Neutrophil (primary cell): Measurements from ENCODE around the gene CEP89.
"Not testable (repeated sequence)": the region's sequence is repeated elsewhere in the genome, so short reads cannot be mapped to it uniquely, and the experiment has no call there.

Experiments
- H3K27ac ChIP-seq: fragments of 200-600 bp; sonication (generic); 2 replicates; pipeline ENCODE4 v1.5.1; 2016; ENCODE audit warnings: mild to moderate bottlenecking, moderate library complexity
- H3K27me3 ChIP-seq: fragments of 200-600 bp; sonication (generic); 2 replicates; pipeline ENCODE4 v1.6.0; 2016; ENCODE audit warnings: mild to moderate bottlenecking
- H3K36me3 ChIP-seq: fragments of 200-600 bp; sonication (generic); 2 replicates; pipeline ENCODE4 v1.5.1; 2017
- H3K4me1 ChIP-seq, 2 experiments: fragments of 200-600 bp in 1 of 2; sonication (generic) in 1 of 2; 1 replicate in 1 of 2; 2 replicates in 1 of 2; pipeline versions ENCODE4 v1.5.1 to v1.6.1; 2013 to 2016; ENCODE audit warnings: low read depth in 1 of 2, low read length in 1 of 2, mild to moderate bottlenecking in 1 of 2, moderate library complexity in 1 of 2; ENCODE audit not compliant: control insufficient read depth in 1 of 2, insufficient read depth in 1 of 2
- H3K4me3 ChIP-seq, 2 experiments: fragments of 200-600 bp in 1 of 2; sonication (generic) in 1 of 2; 1 replicate in 1 of 2; 2 replicates in 1 of 2; pipeline ENCODE4 v1.5.1; 2013 to 2016; ENCODE audit warnings: low read depth in 1 of 2, low read length in 1 of 2, mild to moderate bottlenecking in 1 of 2, moderate library complexity in 1 of 2
- H3K9me3 ChIP-seq: fragments of 200-600 bp; sonication (generic); 2 replicates; pipeline ENCODE4 v1.5.1; 2016
- TF ChIP-seq, protein P1 (sequence below): fragments of 200-600 bp; sonication (generic); IDR thresholded peaks from 2 replicates; pipeline ENCODE4 v1.5.1; 2016; ENCODE audit warnings: antibody characterized with exemption

Gene CEP89

DNA sequence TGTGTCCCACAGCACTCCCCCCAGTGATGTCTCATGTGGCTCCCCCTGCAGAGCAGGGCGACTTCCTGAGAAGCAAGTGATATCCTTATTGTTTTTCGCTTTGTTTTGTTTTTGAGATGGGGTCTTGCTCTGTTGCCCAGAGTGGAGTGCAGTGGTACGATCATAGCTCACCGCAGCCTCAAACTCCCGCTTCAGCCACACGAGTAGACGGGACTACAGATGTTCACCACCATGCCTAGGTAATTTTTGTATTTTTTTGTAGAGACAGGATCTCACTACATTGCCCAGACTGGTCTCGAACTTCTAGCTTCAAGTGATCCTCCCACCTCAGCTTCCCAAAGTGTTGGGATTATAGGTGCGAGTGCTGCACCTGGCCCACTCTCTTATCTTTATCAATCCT lies 5.0 kb downstream of the CEP89 start:
- Histone ChIP-seq H3K9me3 (no peaks in the 10 kb centered on the region), H3K36me3 (peaks cover 9% of the 10 kb centered on the region), H3K27me3 (no peaks in the 10 kb centered on the region), H3K4me1 (peaks cover 5 to 9% of the 10 kb centered on the region in 2 experiments), H3K4me3 (no peak overlapping the region), H3K27ac (no peak overlapping the region)
- TF ChIP-seq, protein P1, sequence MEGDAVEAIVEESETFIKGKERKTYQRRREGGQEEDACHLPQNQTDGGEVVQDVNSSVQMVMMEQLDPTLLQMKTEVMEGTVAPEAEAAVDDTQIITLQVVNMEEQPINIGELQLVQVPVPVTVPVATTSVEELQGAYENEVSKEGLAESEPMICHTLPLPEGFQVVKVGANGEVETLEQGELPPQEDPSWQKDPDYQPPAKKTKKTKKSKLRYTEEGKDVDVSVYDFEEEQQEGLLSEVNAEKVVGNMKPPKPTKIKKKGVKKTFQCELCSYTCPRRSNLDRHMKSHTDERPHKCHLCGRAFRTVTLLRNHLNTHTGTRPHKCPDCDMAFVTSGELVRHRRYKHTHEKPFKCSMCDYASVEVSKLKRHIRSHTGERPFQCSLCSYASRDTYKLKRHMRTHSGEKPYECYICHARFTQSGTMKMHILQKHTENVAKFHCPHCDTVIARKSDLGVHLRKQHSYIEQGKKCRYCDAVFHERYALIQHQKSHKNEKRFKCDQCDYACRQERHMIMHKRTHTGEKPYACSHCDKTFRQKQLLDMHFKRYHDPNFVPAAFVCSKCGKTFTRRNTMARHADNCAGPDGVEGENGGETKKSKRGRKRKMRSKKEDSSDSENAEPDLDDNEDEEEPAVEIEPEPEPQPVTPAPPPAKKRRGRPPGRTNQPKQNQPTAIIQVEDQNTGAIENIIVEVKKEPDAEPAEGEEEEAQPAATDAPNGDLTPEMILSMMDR: no peak

DNA sequence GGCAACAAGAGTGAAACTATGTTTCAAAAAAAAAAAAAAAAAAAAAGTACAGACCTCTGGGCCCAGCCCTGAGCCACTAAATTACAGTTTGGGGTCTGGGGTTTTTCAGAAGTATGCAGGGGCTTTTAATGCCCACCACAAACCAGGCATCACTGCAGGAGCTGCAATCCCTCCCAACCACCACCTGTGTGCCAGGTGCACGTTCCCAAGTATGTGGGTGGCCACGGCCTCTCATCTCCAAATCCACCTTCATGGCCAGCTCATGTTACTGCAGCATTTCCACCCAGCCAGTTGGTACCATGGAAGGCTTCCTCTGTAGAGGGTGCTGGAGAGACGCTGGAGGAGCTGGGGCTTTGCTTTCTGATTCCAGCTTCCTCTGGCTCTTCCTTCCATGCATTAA lies 26.5 kb downstream of the CEP89 start:
- Histone ChIP-seq H3K36me3 (peaks cover 41% of the 10 kb centered on the region), H3K27ac (no peak overlapping the region)
- TF ChIP-seq, protein P1: no peak

DNA sequence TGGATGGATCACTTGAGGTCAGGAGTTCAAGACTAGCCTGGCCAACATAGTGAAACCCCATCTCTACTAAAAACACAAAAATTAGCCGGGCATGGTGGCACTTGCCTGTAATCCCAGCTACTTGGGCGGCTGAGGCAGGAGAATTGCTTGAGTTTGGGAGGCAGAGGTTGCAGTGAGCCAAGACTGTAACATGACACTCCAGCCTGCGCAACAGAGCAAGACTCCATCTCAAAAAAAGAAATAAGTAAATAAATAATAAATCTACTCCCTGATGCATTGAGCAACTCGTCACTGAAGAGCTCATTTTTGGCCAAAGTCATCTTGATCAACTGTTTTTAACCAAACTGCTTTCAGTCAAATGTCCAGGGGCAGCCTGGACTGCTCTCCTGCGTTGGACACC lies 30.5 kb downstream of the CEP89 start:
- H3K4me3 ChIP-seq, H3K27ac ChIP-seq, H3K27me3 ChIP-seq, H3K9me3 ChIP-seq, H3K4me1 ChIP-seq: not testable (repeated sequence)
- H3K36me3 ChIP-seq: peaks cover 42% of the 10 kb centered on the region

More for the DNA sequence above, 26.5 kb downstream of the CEP89 start:
- H3K27me3 ChIP-seq: no peaks in the 10 kb centered on the region
- H3K4me3 ChIP-seq: no peak overlapping the region
- no peaks in the 10 kb centered on the region for H3K9me3 ChIP-seq
- H3K4me1 ChIP-seq: no peaks in the 10 kb centered on the region

DNA sequence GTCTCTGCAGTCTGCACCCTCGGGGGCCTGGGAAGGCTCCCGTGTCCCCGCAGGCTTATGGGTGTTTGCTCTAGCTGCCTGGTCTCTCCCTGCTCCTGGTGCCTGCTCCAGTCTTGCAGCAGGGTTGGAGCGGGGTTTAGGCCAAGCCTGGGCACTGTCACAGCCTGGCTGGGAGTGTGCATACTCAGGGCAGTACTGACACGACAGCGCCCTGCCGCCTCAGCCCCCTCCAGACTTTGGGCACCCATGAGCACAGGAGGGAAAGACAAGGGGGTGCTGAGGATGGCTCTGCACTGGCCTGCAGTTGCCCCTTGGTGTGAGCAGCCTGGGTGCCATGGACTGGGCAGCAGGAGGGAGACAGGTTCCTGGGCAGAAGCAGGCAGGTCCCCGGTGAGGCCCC lies 35.7 kb downstream of the CEP89 start:
- peaks cover 36% of the 10 kb centered on the region for H3K36me3 ChIP-seq
- H3K9me3 ChIP-seq: no peaks in the 10 kb centered on the region
- H3K27me3 ChIP-seq: no peaks in the 10 kb centered on the region
- no peaks in the 10 kb centered on the region for H3K4me1 ChIP-seq
- H3K27ac ChIP-seq: no peak overlapping the region
- H3K4me3 ChIP-seq: no peak overlapping the region
- TF ChIP-seq, protein P1: no peak

DNA sequence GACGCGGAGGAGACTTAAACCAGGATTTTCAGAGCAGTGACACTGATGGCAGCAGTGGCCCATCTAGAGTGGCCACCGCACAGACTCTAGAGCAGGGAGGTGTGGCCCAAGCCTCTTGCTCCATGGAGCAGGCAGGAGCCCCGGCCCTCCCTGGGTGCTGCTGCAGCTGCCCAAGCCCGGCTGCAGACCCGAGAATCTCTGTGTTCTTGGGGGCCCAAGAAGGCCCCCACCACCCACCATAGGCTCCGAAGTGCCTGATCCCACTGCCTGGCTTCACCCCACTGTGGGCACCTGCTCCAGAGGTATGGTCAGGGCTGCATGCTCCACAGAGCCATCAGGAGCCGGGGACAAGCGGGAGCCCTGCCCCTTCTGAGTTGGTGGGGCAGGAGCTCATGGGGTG lies 36.1 kb downstream of the CEP89 start:
- H3K4me1 ChIP-seq: no peaks in the 10 kb centered on the region
- H3K27me3 ChIP-seq: no peaks in the 10 kb centered on the region
- peaks cover 38% of the 10 kb centered on the region for H3K36me3 ChIP-seq
- no peaks in the 10 kb centered on the region for H3K9me3 ChIP-seq
- H3K27ac ChIP-seq: no peak overlapping the region
- TF ChIP-seq, protein P1: no peak
- H3K4me3 ChIP-seq: no peak overlapping the region

DNA sequence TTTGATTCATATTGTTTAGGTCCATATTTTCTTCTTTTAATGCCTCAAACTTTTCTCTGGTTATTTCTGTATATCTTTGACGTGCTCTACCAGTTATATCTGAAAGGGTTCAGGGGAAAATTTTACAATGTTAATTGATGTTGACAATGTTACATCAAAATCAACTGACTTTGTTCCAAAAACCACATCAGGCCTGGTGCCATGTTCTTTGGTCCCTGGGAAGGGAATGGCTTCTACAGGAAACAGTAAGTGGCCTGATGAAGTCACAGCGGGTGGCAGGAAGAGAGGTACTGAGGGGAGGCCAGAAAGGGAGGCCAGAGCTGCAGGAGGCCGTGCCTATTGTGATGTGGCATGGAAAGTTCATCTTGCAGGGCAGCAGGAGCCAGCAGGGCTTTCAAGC lies 38.2 kb downstream of the CEP89 start:
- peaks cover 49% of the 10 kb centered on the region for H3K36me3 ChIP-seq
- TF ChIP-seq, protein P1: no peak
- H3K27ac ChIP-seq: no peak overlapping the region
- H3K4me3 ChIP-seq: no peak overlapping the region
- no peaks in the 10 kb centered on the region for H3K4me1 ChIP-seq
- no peaks in the 10 kb centered on the region for H3K9me3 ChIP-seq
- H3K27me3 ChIP-seq: no peaks in the 10 kb centered on the region
